K562 (cell line): ENCODE measurements around the gene MSH4. TPM values are rescaled to one million over a fixed set of nuclear protein-coding genes. Genes with fewer than 3 reads are reported as not detected.

Experiments used
- ATAC-seq: fragments of 200-7000 bp; cut with Tn5 transposase; 3 replicates; pipeline ENCODE4 v1.9.1; 2020; ENCODE audit warnings: moderate library complexity
- BruUV-seq: library from RNA; stranded (reverse); fragments of 400-500 nt; replicated peaks from 2 replicates; lab custom pipeline; 2021; lab: Mats Ljungman, UMichigan
- CTCF ChIA-PET: fragments of 300-600 bp; formaldehyde crosslinking; extraction: SDS; loops from one replicate; lab custom pipeline; 2021; ENCODE audit warnings: low intra/inter-chr PET ratio; lab: Yijun Ruan, JAX
- POLR2A ChIA-PET: fragments of 300-600, 350-650 bp; sonication (Branson Sonifier 250); formaldehyde crosslinking; extraction: SDS; loops from one replicate; lab custom pipeline; 2021; ENCODE audit warnings: antibody characterized with exemption, inconsistent platforms; lab: Yijun Ruan, JAX
- DNase-seq, 4 experiments: peaks; one replicate each; pipeline versions ENCODE4 v3.0.0 to v3.0.0-alpha.2; 2011 to 2018; ENCODE audit warnings: low spot score in 3 of 4, mixed read lengths in 3 of 4; ENCODE audit errors: extremely low read depth in 1 of 4
- FAIRE-seq: peaks from 2 replicates; lab custom pipeline; 2011; peaks lifted over from hg19 to GRCh38; lab: Jason Lieb, UNC
- H2AFZ ChIP-seq: 2 replicates; pipeline ENCODE4 v1.6.0; 2011; ENCODE audit warnings: low read depth, low read length, control low read depth, inconsistent platforms
- H3K27ac ChIP-seq: fragments of 200-600 bp; 3 replicates; pipeline ENCODE4 v1.8.0; 2011; ENCODE audit warnings: low read depth, mild to moderate bottlenecking, control low read depth, inconsistent platforms, low read length, moderate library complexity, mixed read lengths; ENCODE audit errors: extremely low read depth
- H3K27me3 ChIP-seq, 2 experiments: fragments of 300-600 bp in 1 of 2; 2 replicates in 1 of 2; 3 replicates in 1 of 2; pipeline versions ENCODE4 v1.6.0 to v1.8.0; 2011; ENCODE audit warnings: inconsistent platforms in 2 of 2, low read length in 2 of 2, mild to moderate bottlenecking in 1 of 2, mixed read lengths in 1 of 2, moderate library complexity in 1 of 2; ENCODE audit not compliant: control insufficient read depth in 2 of 2, insufficient read depth in 2 of 2
- H3K36me3 ChIP-seq: fragments of 300-600 bp; 3 replicates; pipeline ENCODE4 v1.8.0; 2011; ENCODE audit warnings: mild to moderate bottlenecking, low read length, inconsistent platforms; ENCODE audit not compliant: control insufficient read depth, insufficient read depth
- H3K4me1 ChIP-seq, 2 experiments: fragments of 200-600 bp in 1 of 2; replicated peaks in 1 of 2; 2 replicates in 1 of 2; 3 replicates in 1 of 2; pipeline versions ENCODE4 v1.5.1 to v1.8.0; 2011; ENCODE audit warnings: inconsistent platforms in 2 of 2, low read length in 2 of 2, mild to moderate bottlenecking in 1 of 2, mixed read lengths in 1 of 2, moderate library complexity in 1 of 2; ENCODE audit not compliant: control insufficient read depth in 2 of 2, insufficient read depth in 2 of 2
- H3K4me2 ChIP-seq: 2 replicates; pipeline ENCODE4 v1.6.1; 2011; ENCODE audit warnings: low read length, control low read depth, inconsistent platforms, mixed read lengths; ENCODE audit not compliant: insufficient read depth
- H3K4me3 ChIP-seq: fragments of 200-600 bp; sonication (generic), shearing (Covaris generic); 2 replicates; pipeline ENCODE4 v1.5.1; 2016; ENCODE audit warnings: control low read depth, inconsistent platforms
- H3K79me2 ChIP-seq: fragments of 200-600 bp; 3 replicates; pipeline ENCODE4 v1.8.0; 2011; ENCODE audit warnings: low read length, inconsistent platforms; ENCODE audit not compliant: control insufficient read depth, insufficient read depth
- H3K9ac ChIP-seq, 2 experiments: 2 replicates each; pipeline versions ENCODE4 v1.6.0 to v1.6.1; 2011; ENCODE audit warnings: low read depth in 2 of 2, low read length in 2 of 2, control low read depth in 1 of 2, inconsistent platforms in 1 of 2, mild to moderate bottlenecking in 1 of 2, mixed read lengths in 1 of 2; ENCODE audit not compliant: insufficient read depth in 1 of 2
- H3K9me1 ChIP-seq: one replicate; pipeline ENCODE4 v1.6.0; 2011; ENCODE audit warnings: inconsistent platforms, mild to moderate bottlenecking, low read length, moderate library complexity; ENCODE audit not compliant: control insufficient read depth, insufficient read depth
- H3K9me3 ChIP-seq: replicated peaks from 2 replicates; pipeline ENCODE4 v1.5.1; 2011; ENCODE audit warnings: low read depth, low read length, inconsistent platforms; ENCODE audit not compliant: control insufficient read depth, insufficient read depth
- H4K20me1 ChIP-seq: replicated peaks from 2 replicates; pipeline ENCODE4 v1.6.1; 2011; ENCODE audit warnings: low read length, inconsistent platforms, mixed read lengths; ENCODE audit not compliant: control insufficient read depth, insufficient read depth
- BACH1 ChIP-seq: fragments of 200-800 bp; sonication (Bioruptor generic); IDR thresholded peaks from 2 replicates; pipeline ENCODE4 v1.6.1; 2016; ENCODE audit warnings: missing genetic modification characterization, missing compliant biosample characterization
- BRCA1 ChIP-seq, 2 experiments: fragments of 450-650 bp in 1 of 2; sonication (generic) in 1 of 2; formaldehyde crosslinking in 1 of 2; IDR thresholded peaks; 2 replicates each; pipeline versions ENCODE4 v1.5.0 to v1.6.1; 2017 to 2020; ENCODE audit warnings: mild to moderate bottlenecking in 1 of 2, missing genetic modification reagents in 1 of 2
- C11orf30 ChIP-seq: fragments of 450-650 bp; IDR thresholded peaks from 2 replicates; pipeline ENCODE4 v1.6.1; 2016; ENCODE audit warnings: low read depth, mild to moderate bottlenecking
- ELF1 ChIP-seq: fragments of 200-800 bp; sonication (Bioruptor generic); IDR thresholded peaks from 2 replicates; pipeline ENCODE4 v1.6.1; 2016; ENCODE audit warnings: missing genetic modification characterization, missing compliant biosample characterization
- FOXM1 ChIP-seq, 2 experiments: fragments of 450-650 bp in 1 of 2; sonication (generic) in 1 of 2; formaldehyde crosslinking in 1 of 2; IDR thresholded peaks; 2 replicates each; pipeline versions ENCODE4 v1.6.1 to v1.9.0; 2017 to 2022; ENCODE audit warnings: low read depth in 2 of 2, mild to moderate bottlenecking in 2 of 2, missing genetic modification reagents in 1 of 2, moderate library complexity in 1 of 2
- HNRNPK ChIP-seq: fragments of 200-400 bp; formaldehyde crosslinking; IDR thresholded peaks from one replicate; pipeline ENCODE4 v1.6.1; 2018; ENCODE audit warnings: mild to moderate bottlenecking, low read depth, low read length; ENCODE audit not compliant: poor library complexity, severe bottlenecking
- ILF3 ChIP-seq: fragments of 450-650 bp; IDR thresholded peaks from 2 replicates; pipeline ENCODE4 v1.6.1; 2018; ENCODE audit warnings: antibody characterized with exemption, mild to moderate bottlenecking, moderate library complexity, borderline replicate concordance
- MAFF ChIP-seq: IDR thresholded peaks from 2 replicates; pipeline ENCODE4 v1.6.1; 2012; ENCODE audit warnings: low read length, improper control_type of control experiment
- MAFG ChIP-seq: fragments of 450-650 bp; conservative IDR thresholded peaks from 2 replicates; pipeline ENCODE4 v1.6.1; 2016; ENCODE audit warnings: missing genetic modification characterization, missing compliant biosample characterization
- NCOA2 ChIP-seq, 2 experiments: fragments of 450-650 bp; IDR thresholded peaks; 2 replicates each; pipeline ENCODE4 v1.6.1; 2018; ENCODE audit warnings: mild to moderate bottlenecking in 2 of 2, moderate library complexity in 1 of 2; ENCODE audit not compliant: partially characterized antibody in 2 of 2
- NFE2 ChIP-seq: IDR thresholded peaks from 2 replicates; pipeline ENCODE4 v1.6.1; 2014; ENCODE audit warnings: antibody characterized with exemption, low read depth
- NONO ChIP-seq, 2 experiments: fragments of 200-400 bp in 1 of 2; fragments of 450-650 bp in 1 of 2; formaldehyde crosslinking in 1 of 2; IDR thresholded peaks; 2 replicates each; pipeline ENCODE4 v1.6.1; 2017; ENCODE audit warnings: low read depth in 2 of 2, mild to moderate bottlenecking in 2 of 2, moderate library complexity in 2 of 2, low read length in 1 of 2
- RAD21 ChIP-seq, 2 experiments: fragments of 250-450 bp in 1 of 2; fragments of 450-650 bp in 1 of 2; sonication (Bioruptor Pico) in 1 of 2; formaldehyde crosslinking in 1 of 2; IDR thresholded peaks in 1 of 2; conservative IDR thresholded peaks in 1 of 2; 2 replicates each; pipeline versions ENCODE4 v1.4.0 to v1.8.0; 2020 to 2022; ENCODE audit warnings: mild to moderate bottlenecking in 2 of 2, moderate library complexity in 1 of 2
- RB1 ChIP-seq: fragments of 450-650 bp; IDR thresholded peaks from 2 replicates; pipeline ENCODE4 v1.6.1; 2017; ENCODE audit warnings: low read depth, mild to moderate bottlenecking
- RFX1 ChIP-seq: fragments of 450-650 bp; IDR thresholded peaks from 2 replicates; pipeline ENCODE4 v1.6.1; 2016; ENCODE audit warnings: mild to moderate bottlenecking, moderate library complexity
- ZFP36 ChIP-seq: fragments of 150-350 bp; IDR thresholded peaks from 2 replicates; pipeline ENCODE4 v1.6.1; 2018; ENCODE audit warnings: low read length, low read depth; ENCODE audit not compliant: partially characterized antibody
- in situ Hi-C: fragments of 300-500 bp; cut with MboI; formaldehyde crosslinking; loops from 4 replicates; pipeline ENCODE4 v1.15.0; 2018; ENCODE audit warnings: inconsistent platforms, mixed read lengths
- intact Hi-C: fragments of 100-400 bp; cut with micrococcal nuclease; formaldehyde crosslinking; loops from 2 replicates; pipeline ENCODE4 v1.14.2; 2022
- polyA plus RNA-seq, 8 experiments: library from polyadenylated mRNA; depleted of rRNA in 4 of 8; stranded (reverse) in 5 of 8; unstranded in 3 of 8; fragments of >200 nt; fragmentation: Nextera tagmentation in 2 of 8; fragmentation: Illumina TruSeq in 1 of 8; extraction: Ambion mirVana in 2 of 8; extraction: Trizol in 1 of 8; gene quantifications; 2 replicates each; pipeline versions ENCODE4 v1.2.1 to v1.2.3, GENCODE V29; 2011 to 2014; ENCODE audit warnings: inconsistent platforms in 1 of 8, missing spikeins in 1 of 8
- total RNA-seq, 7 experiments: library from RNA; depleted of rRNA in 6 of 7; stranded (reverse); fragments of >200 nt in 6 of 7; fragmentation: Illumina TruSeq in 2 of 7; extraction: Trizol in 2 of 7; gene quantifications; 2 replicates each; pipeline versions ENCODE4 v1.2.1 to v1.2.3, GENCODE V29; 2011 to 2021; ENCODE audit warnings: low replicate concordance in 1 of 7
- TF ChIP-seq, protein P1 (sequence below), 2 experiments: fragments of 450-650 bp; IDR thresholded peaks; 2 replicates each; pipeline ENCODE4 v1.6.1; 2018; ENCODE audit warnings: mild to moderate bottlenecking in 2 of 2, low read depth in 1 of 2; ENCODE audit not compliant: partially characterized antibody in 2 of 2
- TF ChIP-seq, protein P2 (sequence below): IDR thresholded peaks from 3 replicates; pipeline ENCODE4 v1.6.1; 2011; ENCODE audit warnings: borderline replicate concordance, mild to moderate bottlenecking; ENCODE audit not compliant: insufficient read length, insufficient read depth

Gene MSH4
- total and polyA plus RNA-seq, 9 of the 15 experiments (the other 6 are each of a cell fraction or from before 2014, with no cell fraction given), result 0.04 to 0.18 (median 0.12) TPM; not detected in 4

DNA sequence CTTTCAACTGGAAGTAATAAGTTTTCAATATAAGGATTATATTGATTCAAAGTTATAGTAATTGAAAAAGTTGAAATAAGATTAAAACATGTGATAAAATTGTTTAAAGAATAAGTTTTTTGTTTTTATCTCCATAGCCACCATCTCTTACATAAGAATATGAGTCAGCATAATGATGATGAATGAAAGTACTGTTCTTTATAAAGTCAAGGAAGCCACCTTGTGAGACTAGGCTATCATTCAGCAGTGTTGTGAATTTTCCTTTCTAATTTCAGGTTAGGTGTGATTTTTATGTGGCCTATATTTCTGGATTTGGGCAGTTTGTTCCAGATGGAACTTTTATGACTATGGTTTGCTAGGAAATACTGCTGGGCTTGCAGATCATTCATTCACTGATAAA is 157.9 kb downstream of the MSH4 start:
- Histone ChIP-seq H3K36me3 (no peaks in the 10 kb centered on the region), H3K9me3 (no peaks in the 10 kb centered on the region), H3K9ac (no peak overlapping the region), H2AFZ (no peak overlapping the region), H3K4me2 (no peak overlapping the region), H4K20me1 (no peaks in the 10 kb centered on the region), H3K79me2 (no peaks in the 10 kb centered on the region), H3K27ac (no peak overlapping the region), H3K4me3 (no peak overlapping the region), H3K4me1 (no peaks in the 10 kb centered on the region), H3K9me1 (no peaks in the 10 kb centered on the region), H3K27me3 (no peaks in the 10 kb centered on the region)
- POLR2A ChIA-PET, result no interaction called here
- in situ Hi-C loops, result no loop called here
- intact Hi-C loops, result no loop called here
- DNase-seq (no peak), ATAC-seq (no peak), FAIRE-seq (no peak)
- no TSS peak for BruUV-seq
- CTCF ChIA-PET, result no interaction called here
- TF ChIP-seq, protein P1, sequence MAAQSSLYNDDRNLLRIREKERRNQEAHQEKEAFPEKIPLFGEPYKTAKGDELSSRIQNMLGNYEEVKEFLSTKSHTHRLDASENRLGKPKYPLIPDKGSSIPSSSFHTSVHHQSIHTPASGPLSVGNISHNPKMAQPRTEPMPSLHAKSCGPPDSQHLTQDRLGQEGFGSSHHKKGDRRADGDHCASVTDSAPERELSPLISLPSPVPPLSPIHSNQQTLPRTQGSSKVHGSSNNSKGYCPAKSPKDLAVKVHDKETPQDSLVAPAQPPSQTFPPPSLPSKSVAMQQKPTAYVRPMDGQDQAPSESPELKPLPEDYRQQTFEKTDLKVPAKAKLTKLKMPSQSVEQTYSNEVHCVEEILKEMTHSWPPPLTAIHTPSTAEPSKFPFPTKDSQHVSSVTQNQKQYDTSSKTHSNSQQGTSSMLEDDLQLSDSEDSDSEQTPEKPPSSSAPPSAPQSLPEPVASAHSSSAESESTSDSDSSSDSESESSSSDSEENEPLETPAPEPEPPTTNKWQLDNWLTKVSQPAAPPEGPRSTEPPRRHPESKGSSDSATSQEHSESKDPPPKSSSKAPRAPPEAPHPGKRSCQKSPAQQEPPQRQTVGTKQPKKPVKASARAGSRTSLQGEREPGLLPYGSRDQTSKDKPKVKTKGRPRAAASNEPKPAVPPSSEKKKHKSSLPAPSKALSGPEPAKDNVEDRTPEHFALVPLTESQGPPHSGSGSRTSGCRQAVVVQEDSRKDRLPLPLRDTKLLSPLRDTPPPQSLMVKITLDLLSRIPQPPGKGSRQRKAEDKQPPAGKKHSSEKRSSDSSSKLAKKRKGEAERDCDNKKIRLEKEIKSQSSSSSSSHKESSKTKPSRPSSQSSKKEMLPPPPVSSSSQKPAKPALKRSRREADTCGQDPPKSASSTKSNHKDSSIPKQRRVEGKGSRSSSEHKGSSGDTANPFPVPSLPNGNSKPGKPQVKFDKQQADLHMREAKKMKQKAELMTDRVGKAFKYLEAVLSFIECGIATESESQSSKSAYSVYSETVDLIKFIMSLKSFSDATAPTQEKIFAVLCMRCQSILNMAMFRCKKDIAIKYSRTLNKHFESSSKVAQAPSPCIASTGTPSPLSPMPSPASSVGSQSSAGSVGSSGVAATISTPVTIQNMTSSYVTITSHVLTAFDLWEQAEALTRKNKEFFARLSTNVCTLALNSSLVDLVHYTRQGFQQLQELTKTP (IDR thresholded peaks at IDR 0.05; ENCODE audit: low read depth in 1 of 2, partially characterized antibody in 2 of 2), result no peak
- TF ChIP-seq MAFG (peak; percentile 50), BRCA1 (IDR thresholded peaks at IDR 0.05) (no peak), BRCA1 (CRISPR knock-in tag; IDR thresholded peaks at IDR 0.05) (no peak), HNRNPK (no peak), MAFF (peak; percentile 38; the same call in 1 of the 2 replicates), RB1 (no peak), NCOA2 (IDR thresholded peaks at IDR 0.05; ENCODE audit: partially characterized antibody in 2 of 2) (no peak), BACH1 (tag) (no peak), FOXM1 (IDR thresholded peaks at IDR 0.05; ENCODE audit: low read depth) (no peak), FOXM1 (CRISPR knock-in tag; IDR thresholded peaks at IDR 0.05; ENCODE audit: low read depth) (no peak), RFX1 (0 out of 2 replicates have a peak, but pooled peaks have one; percentile 6), NFE2 (peak; percentile 54; the same call in 1 of the 2 replicates), ZFP36 (no peak), NONO (IDR thresholded peaks at IDR 0.05; ENCODE audit: low read depth in 2 of 2, low read length in 1 of 2) (no peak), C11orf30 (peak; percentile 49), RAD21 (CRISPR knock-in tag; conservative IDR thresholded peaks at IDR 0.05 in 1 of 2, IDR thresholded peaks at IDR 0.05 in 1 of 2) (no peak), ILF3 (no peak), ELF1 (tag) (no peak)
- TF ChIP-seq, protein P2, sequence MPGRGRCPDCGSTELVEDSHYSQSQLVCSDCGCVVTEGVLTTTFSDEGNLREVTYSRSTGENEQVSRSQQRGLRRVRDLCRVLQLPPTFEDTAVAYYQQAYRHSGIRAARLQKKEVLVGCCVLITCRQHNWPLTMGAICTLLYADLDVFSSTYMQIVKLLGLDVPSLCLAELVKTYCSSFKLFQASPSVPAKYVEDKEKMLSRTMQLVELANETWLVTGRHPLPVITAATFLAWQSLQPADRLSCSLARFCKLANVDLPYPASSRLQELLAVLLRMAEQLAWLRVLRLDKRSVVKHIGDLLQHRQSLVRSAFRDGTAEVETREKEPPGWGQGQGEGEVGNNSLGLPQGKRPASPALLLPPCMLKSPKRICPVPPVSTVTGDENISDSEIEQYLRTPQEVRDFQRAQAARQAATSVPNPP, result no peak
